Renal cortex interstitium (tissue), 11 donors: ENCODE measurements around the gene SCRT2. TPM values are rescaled to one million over a fixed set of nuclear protein-coding genes. Genes with fewer than 3 reads are reported as not detected.

Source experiments
- DNase-seq, 11 donors: peaks; one replicate each; pipeline ENCODE4 v3.0.0-alpha.2; 2013; ENCODE audit warnings: low read depth in 9 of 11, low spot score in 4 of 11; ENCODE audit errors: extremely low read depth in 1 of 11
- polyA plus RNA-seq, 3 donors: library from polyadenylated mRNA; unstranded; fragments of 120-200 nt; gene quantifications; one replicate each; pipeline ENCODE4 v1.2.1, GENCODE V29; 2013; ENCODE audit not compliant: insufficient read length in 3 of 3

SCRT2 gene
- polyA plus RNA-seq, 3 donors: 0.05 TPM; not detected in 1

DNA sequence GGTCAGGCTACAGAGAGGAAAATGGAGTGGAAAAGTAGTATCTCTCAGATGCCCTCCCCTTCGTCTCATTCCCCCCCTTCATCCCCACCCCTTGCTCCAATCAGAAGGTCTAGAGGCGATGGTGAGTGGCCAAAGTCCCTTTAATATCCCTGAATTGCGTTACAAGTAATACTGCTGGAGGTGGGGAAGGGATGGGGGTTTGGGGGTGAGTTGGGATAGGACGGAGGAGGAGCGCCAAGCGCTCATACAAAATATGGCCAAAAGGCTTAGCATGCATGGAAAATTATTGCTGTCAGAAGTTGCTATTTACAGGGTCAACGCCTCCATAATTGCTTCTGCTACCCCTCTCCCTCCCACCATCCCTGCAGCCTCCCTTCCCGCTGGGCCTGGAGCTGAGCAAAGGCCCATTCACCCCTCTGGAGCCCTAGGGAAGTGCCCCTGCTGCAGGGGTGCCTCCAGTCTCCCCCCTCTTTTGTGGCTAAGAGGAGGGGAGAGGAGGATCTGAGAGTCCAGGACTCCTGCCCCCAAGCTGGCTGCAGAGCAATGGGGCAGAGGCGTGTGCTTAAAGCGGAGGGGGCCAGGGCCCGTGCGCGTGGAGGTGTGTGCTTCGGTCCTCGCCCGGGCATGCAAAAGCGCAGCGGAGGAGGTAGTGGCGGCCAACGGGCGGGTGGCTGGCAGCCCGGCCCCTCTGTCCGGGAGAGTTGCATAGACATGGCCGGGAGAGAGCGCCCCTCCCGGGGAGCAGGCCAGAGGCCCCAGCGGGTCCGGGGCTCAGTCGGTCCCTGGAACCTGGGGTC, 13.9 kb downstream of the SCRT2 start:
- no peak for DNase-seq

DNA sequence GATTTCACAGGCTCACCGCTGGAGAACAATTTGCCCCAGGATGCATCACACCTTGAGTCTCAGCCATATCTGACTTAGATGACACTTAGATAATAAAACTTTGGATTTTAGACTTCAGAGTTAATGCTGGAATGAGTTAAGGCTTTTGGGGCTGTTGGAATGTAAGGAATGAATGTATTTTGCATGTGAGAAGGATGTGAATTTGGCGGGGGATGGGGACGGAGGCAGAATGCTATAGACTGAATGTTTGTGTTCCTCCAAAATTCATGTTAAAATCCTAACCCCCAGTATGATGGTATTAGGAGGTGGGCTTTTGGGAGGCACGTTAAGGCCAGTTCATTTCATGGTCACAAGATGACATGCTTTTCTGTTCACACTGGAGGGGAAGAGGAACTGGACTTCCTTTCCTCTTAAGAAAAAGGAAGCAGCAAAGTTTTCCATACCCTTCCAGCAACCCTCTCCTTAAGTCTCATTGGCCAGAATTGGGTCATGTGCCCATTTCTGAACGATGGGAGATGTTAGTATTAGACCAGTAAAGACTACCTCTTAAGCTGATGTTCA, 16.8 kb downstream of the SCRT2 start:
- DNase-seq: no peak

DNA sequence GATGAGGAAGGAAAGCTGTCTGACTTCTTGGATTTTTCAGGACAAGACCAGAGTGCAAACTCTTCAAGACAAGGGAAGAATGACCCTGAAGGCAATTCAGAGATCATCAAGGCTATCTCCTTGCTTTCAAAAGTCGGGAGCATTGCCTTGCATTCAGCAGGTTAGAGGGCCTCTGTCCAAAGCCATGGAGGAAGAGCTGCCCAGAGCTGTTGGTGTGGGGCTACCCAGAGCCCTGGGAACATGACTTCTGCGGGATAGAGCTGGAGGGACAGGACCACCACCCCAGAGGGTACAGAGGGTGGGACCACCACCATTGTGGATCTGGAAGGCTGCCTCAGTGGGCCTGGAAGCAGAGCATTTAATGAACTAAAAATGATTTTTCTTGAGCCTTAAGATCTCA, 17.4 kb downstream of the SCRT2 start:
- DNase-seq: no peak

DNA sequence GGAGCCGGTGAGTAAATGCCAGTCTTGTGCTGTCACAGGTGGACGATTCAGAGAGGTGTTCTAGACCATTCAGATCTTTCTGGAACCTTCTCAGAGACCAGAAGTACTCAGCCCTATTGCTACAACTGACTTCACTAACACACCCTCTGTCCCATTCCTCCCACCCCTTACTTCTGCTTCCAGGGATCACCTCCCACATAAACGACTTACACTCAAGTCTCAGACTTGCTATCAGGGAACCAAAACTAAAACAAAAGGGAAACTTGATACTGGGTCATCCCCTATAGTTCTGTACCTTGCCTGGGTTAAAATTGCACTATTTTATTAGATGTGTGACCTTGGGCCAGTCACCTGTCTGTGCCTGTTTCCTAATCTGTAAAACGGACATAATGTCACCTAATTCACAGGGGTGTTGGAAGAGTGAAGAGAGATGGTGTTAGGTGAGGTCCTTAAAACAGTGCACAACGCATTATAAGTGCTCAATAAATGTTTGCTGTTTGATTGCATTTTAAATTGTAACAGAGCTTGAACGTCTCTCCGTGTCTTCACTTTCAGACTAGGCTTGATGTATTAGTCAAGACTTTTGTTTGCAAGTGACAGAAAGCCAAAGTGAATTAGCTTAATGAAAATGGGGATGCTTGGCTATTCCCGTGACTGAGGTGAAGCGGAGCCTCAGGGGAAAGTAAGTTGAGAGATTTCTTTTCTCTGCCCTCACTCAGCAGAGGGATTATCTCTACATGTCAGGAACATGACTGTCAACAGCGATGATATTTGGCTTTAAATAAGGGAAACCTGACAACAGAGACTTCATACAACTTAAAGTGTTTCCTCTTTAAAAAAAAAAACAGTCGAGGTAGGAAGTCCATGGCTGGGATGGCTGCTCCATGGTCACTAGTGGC, 19.6 kb downstream of the SCRT2 start:
- DNase-seq: no peak

DNA sequence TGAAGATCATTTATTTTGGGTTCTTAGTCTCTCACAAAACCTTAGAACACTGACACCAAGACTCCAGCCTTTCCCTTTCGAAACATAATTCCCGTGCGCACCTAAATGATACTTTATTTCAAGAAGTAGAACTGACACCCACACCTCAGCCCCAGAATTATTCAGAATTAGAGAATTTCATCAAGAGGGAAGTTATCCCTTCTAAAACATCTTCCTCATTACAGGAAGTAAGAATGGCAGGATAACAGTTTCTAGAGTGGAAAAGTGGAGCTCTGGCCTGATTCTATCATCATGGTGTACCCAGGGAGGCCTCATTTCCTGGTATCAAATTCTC, 21.2 kb downstream of the SCRT2 start:
- no peak for DNase-seq

DNA sequence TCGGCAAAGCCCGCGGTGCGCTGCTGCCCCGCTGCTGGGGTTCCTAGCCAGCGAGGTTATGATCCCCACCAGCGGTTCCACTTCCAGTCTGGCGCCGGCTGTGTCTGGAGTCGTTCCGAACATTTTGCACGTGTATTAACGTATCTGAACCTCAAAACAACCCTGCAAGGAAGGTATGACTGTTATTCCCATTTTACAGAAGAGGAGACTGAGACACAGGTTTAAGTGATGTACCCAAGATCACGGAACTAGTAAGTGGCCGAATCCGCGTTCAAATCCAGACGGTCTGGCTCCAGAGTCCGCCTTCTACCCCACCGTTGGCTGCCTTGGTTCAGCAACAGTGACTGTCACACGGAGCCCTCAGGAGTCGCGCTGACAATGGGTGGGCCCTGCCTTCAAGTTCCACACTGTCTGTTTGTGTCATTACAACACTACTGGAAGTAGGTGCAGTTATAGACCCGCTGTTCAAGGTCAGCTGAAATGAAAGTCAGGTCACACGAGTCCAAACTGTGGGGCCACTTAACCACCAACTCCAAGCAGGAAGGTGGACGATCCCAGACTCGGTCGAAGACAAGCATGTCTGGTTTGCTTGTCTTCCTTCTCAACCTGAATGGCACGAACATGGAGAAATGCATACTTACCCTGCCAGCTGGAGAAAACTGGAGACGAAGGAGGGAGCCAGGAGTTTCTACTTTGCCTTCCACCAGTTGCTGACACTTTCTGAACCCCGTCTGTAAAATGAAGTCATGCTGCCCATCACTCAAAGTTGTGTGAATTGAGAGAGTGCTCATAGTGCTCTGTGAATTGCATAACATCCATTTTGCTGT, 21.8 kb downstream of the SCRT2 start:
- DNase-seq: no peak

DNA sequence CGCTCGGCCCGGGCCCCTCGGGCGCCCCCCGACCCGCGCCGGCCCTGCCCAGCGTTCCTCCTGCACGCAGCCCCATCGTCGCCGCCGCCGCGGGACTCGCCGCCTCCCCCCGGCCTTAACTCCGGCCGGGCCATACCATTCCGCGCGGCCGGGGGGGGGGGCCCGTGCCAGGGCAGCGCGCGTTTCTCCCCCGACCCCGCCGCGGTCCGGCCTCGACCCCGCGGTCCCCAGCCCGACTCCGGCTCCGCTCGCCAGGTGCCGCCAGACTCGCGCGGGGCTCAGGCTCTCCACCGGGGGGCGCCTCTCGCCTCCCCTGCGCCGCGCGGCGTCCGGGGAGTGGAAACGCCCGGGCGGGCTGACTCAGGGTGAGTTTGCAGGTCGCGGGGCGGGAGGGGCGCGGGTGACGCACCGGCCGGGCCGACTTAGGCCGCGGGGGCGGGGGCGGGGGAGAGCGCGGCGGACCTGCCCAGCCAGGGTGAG, 22.5 kb downstream of the SCRT2 start, which contains the start of gene SRXN1:
Gene SRXN1, minus strand, starts transcription at position 91 of the 480 bp plus-strand sequence. Its CDS starts 15 bp downstream, at position 76.
- DNase-seq: peak in 9 of 11 donors; percentile 33 to 81 (median 70)

DNA sequence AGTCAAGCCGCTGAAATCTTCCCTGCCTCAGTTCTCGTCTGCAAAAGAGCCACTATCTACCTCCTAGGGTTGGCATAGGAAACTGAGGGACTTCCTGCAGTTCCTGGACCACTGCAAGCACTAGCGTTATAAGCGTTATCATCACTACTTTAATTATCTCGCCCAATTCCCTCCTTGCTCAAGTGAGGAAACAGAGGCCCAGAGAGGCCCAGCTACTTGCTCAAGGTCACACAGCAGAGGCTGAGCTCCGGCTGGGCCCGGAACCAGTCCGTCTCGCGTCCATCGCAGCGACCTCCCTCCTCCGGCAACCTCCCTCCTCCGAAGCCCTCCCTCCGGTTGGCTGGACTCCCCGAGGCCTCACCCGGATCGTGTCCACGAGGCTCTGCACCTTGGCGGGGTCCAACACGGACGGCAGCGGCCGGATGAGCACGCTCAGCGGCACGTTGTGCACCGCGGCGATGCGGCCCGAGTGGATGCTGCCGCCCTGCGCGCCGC, 22.9 kb downstream of the SCRT2 start:
- no peak for DNase-seq

DNA sequence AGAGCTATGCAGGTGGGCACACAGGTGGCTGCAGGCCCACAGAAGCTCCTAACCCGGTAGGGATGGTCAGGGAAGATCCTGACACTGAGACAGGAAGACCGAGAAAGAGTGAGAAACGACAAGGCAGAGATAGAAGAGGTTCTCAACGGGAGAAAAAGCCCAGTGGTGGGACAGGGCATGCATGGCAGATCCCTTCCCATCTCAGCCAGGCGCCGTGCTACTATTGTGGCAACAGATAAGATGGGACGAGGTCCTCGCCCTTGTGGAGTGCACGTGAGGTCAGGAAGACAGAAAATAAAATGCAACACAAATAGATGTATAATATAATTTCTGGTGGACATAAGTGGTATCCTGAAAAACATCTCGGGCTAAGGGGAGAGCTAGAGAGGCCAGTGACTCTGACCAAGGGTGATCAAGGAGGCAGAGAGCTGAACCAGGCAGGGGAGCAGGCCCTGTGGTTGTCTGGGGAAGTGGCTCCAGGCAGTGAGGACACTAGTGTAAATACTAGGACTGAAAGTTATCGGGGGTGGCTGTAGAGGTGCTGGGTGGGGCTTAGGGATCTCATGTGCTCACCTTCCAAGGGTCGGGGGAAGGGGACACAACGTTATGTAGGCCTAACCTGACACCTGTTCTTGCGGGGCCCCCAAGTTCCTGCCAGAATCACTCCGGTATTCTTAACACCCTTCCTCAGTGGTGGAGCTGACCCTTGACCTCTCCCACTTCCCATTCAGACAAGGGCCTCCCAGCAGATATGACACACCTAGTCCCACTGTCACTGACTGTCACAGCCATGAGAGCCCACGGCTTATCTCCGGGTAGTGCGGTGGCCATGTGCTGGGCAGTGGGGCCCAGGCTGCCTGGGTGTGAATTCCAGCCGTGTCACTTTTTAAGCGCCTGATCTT, 23.6 kb downstream of the SCRT2 start:
- no peak for DNase-seq

DNA sequence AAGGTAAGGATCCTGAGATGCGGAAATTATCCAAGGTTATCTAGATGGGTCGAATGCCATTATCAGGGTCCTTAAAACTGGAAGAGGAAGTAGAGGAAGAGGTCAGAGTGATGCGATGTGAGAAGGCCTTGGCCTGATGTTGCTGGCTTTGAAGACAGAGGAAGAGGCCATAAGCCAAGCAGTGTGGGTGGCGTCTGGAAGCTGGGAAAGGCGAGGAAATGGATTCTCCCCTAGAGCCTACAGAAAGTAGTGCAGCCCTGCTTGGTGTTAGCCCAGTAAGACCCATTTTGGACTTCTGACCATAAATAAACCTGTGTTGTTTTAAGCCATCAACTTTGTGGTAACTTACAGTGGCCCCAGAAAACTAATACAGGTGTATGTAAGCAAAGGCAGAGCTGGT, 24.6 kb downstream of the SCRT2 start:
- DNase-seq: no peak

DNA sequence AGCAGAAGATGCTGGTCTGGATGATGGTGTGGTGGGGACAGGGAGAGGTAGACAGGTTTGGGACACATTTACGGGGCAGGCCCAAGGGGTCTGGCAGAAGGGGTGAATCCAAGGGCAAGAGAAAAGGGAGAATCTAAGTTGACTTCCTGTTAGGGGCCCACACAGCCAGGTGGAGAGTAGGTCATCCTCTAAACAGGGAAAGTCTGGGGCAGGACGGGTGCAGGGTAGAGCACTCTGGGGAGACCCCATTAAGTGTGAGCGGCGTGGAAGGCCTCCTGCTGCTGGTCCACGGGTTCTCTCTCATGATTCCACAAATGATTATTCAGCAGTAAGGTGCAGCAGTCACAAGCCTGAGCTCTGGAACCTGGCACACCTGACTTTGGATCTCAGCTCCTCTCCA, 25.3 kb downstream of the SCRT2 start:
- no peak for DNase-seq

DNA sequence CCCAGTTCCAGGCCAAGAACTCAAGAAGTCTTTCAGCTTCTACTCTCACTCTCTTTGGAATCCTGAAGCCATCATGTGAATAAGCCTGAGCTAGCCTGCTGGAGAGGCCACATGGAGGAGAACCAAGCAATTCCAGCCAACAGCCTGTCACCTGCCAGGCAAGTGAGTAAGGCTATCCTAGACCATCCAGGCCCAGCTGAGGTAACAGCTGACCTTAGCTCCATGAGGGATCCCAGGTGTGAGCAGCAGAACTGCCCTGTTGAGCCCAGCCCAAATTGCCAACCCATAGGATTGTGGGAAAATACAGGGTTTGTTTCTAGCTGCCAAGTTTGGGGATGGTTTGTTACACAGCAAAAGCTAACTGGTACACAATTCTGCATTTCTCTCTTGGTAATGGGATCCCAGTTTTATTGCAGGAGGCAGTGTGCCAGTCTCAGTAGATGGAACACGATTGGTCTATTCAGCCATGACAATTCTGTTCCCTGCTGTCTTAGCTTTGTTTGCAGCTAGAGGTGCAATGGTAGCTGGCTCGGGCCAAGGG, 28.1 kb downstream of the SCRT2 start:
- no peak for DNase-seq

DNA sequence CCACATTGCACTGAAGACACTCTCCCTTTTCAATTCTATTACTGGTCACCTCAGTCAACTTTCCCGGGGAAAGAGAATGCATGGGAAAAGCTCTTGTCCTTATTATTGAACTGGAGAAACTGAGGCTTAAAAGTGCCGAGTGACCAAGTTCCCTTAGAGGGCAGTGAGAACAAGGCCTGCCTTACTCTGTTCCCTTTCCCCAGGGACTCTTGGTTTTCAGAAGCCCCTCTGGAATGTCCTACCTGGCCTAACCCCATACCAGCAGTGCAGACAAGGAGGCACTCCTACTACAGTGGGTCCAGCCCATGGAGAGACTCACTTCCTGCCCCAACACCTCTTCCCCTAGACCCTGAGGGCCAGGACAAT, 28.8 kb downstream of the SCRT2 start:
- DNase-seq: no peak

DNA sequence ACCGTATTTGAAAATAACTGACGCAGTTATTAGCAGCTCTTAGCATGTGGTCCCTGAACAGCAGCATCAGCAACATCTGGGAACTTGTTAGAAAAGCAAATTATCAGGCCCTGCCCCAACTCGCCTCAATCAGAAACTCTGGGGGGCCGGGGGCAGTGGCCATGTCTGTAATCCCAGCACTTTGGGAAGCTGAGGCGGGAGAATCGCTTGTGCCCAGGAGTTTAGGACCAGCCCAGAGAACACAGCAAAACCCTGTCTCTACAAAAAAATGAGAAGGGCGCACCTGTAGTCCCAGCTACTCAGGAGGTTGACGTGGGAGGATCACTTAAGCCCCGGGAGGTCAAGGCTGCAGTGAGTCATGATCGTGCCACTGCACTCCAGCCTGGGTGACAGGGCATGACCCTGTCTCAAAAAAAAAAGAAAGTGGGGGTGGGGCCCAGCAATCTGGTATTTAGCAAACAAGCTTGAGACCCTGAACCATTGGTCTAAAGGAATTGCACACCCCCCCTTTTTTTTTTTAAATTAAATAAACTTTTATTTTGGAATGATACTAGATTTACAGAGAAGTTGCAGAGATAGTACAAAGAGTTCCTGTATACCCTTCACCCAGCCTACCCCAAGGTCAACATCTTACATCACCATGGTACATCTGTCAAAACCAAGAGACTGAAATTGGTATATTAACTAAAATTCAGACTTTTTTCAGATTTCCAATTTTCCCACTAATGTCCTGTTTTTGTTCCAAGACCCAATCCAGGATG, 29.3 kb downstream of the SCRT2 start:
- DNase-seq: no peak

DNA sequence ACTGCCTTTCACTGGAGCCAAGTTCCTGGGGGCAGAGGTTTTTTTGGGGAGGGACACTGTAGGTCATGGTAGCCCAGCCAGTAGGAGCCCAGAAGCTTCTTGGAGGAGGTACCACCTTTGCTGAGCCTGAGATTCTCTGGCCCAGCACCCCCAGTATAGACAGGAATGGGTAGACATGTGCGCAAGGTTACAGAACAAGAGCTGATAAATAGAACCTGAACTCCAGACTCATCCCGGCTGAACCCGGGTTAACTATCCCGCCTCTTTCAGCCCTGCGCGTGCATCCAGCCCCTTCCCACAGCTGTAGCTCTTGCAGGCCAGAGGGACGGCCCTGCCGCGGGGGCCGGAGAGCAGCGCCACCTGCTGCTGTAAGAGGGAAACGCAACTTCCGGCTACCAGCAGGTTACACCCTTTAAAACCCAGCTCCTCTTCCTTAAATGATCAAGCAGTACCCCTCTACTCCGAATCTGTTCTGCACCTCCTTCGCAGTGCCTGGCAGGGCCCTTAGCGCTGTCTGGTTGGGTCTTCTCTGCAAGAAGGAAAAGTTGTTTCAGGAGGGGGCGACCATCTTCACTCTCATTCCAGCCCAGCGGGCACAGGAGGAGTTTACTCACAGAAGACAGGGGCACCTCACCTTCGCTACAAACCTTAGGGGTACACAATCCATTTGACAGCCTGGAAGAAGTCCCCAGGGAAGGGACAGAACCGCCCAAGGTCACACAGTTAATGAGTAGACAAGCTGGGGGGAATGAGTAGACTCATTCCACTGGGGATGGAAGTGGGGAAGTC, 30.1 kb downstream of the SCRT2 start:
- peak in 9 of 11 donors; percentile 53 to 78 (median 70) for DNase-seq

DNA sequence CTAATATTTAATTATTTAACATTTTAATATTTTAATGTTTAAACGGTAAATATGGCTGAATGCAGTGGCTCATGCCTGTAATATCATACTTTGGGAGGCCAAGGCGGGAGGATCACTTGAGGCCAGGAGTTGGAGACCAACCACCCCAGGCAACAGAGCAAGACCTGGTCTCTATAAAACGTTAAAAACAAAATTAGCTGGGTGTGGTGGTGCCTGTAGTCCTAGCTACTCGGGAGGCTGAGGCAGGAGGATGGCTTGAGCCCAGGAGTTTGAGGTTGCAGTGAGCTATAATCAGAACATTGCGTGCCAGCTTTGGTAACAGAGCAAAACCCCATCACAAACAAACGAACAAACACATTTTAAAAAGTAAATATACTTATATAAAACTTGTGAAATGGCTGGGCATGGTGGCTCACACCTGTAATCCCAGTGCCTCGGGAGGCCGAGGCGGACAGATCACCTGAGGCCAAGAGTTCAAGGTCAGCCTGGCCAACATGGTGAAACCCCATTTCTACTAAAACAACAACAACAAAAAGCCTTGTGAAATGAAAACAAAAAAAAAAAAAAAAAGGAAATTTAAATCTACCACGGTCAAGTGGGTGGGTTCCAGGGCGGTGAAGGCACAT, 30.8 kb downstream of the SCRT2 start:
- no peak for DNase-seq
